ENCODE results near the gene ACTL9.

Gene ACTL9

DNA sequence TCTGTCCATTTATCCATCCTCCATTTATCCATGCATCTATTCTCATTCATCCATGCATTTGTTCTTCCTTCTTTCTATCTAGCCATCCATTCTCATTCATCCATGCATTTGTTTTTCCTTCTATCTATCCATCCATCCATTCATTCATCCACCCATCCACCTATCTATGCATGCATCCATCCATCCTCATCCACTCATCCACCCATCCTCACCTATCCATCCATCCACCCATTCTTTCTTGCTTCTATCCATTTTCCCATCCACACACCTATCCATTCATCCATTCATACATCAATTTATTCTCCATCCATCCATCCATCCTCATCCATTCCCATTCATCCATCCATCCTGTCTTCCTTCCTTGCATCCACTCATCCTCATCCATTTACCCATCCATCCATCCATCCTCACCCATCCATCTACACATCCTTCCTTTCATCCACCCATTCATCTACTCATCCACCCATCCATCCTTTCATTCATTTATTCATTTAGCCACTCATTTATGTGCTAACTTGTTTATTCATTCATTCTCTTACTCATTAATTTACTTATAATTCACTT, 20.3 kb downstream of the ACTL9 start:
- Histone ChIP-seq H3K27me3 (ENCODE audit: insufficient read depth, poor library complexity, severe bottlenecking) (no peaks in the 10 kb centered on the region), H3K27ac (replicated peaks) (no peak overlapping the region), H3K4me3 (replicated peaks; ENCODE audit: insufficient read depth, low read length) (no peak overlapping the region)
- no peak for DNase-seq (ENCODE audit: low read depth in 1 of 2, low spot score in 1 of 2)
- TF ChIP-seq GABPA (IDR thresholded peaks at IDR 0.05; ENCODE audit: low read depth): no peak
- TF ChIP-seq SPI1 (IDR thresholded peaks at IDR 0.05; ENCODE audit: borderline replicate concordance, low read depth): no peak
- no peak for TF ChIP-seq POLR2AphosphoS5 (IDR thresholded peaks at IDR 0.05; ENCODE audit: low read depth)
- TF ChIP-seq, protein P1, sequence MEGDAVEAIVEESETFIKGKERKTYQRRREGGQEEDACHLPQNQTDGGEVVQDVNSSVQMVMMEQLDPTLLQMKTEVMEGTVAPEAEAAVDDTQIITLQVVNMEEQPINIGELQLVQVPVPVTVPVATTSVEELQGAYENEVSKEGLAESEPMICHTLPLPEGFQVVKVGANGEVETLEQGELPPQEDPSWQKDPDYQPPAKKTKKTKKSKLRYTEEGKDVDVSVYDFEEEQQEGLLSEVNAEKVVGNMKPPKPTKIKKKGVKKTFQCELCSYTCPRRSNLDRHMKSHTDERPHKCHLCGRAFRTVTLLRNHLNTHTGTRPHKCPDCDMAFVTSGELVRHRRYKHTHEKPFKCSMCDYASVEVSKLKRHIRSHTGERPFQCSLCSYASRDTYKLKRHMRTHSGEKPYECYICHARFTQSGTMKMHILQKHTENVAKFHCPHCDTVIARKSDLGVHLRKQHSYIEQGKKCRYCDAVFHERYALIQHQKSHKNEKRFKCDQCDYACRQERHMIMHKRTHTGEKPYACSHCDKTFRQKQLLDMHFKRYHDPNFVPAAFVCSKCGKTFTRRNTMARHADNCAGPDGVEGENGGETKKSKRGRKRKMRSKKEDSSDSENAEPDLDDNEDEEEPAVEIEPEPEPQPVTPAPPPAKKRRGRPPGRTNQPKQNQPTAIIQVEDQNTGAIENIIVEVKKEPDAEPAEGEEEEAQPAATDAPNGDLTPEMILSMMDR (IDR thresholded peaks at IDR 0.05; ENCODE audit: insufficient read depth, low read length): no peak
- TF ChIP-seq, protein P2, sequence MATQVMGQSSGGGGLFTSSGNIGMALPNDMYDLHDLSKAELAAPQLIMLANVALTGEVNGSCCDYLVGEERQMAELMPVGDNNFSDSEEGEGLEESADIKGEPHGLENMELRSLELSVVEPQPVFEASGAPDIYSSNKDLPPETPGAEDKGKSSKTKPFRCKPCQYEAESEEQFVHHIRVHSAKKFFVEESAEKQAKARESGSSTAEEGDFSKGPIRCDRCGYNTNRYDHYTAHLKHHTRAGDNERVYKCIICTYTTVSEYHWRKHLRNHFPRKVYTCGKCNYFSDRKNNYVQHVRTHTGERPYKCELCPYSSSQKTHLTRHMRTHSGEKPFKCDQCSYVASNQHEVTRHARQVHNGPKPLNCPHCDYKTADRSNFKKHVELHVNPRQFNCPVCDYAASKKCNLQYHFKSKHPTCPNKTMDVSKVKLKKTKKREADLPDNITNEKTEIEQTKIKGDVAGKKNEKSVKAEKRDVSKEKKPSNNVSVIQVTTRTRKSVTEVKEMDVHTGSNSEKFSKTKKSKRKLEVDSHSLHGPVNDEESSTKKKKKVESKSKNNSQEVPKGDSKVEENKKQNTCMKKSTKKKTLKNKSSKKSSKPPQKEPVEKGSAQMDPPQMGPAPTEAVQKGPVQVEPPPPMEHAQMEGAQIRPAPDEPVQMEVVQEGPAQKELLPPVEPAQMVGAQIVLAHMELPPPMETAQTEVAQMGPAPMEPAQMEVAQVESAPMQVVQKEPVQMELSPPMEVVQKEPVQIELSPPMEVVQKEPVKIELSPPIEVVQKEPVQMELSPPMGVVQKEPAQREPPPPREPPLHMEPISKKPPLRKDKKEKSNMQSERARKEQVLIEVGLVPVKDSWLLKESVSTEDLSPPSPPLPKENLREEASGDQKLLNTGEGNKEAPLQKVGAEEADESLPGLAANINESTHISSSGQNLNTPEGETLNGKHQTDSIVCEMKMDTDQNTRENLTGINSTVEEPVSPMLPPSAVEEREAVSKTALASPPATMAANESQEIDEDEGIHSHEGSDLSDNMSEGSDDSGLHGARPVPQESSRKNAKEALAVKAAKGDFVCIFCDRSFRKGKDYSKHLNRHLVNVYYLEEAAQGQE (IDR thresholded peaks at IDR 0.05; ENCODE audit: insufficient replicate concordance, low read depth): no peak

DNA sequence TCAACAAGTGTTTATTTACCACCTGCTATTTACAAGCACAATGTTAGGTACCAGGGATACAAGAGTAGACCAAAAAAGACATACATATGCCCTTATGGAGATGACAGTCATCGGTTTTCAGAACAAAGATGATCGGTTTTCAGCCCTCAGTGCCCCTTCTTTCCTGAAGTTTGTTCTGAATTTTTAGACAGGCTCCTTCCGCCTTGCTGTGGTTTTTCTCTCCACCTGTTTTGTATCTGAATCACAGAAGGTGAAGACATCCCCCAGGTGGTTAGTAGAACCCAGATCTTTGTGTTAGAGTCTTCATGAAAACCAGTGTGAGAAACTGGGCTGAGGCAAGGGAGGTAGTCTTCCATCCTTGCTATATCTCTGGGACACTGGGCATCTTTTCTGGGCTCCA, 23.5 kb downstream of the ACTL9 start:
- no peak for DNase-seq (ENCODE audit: low read depth in 1 of 2, low spot score in 1 of 2)

DNA sequence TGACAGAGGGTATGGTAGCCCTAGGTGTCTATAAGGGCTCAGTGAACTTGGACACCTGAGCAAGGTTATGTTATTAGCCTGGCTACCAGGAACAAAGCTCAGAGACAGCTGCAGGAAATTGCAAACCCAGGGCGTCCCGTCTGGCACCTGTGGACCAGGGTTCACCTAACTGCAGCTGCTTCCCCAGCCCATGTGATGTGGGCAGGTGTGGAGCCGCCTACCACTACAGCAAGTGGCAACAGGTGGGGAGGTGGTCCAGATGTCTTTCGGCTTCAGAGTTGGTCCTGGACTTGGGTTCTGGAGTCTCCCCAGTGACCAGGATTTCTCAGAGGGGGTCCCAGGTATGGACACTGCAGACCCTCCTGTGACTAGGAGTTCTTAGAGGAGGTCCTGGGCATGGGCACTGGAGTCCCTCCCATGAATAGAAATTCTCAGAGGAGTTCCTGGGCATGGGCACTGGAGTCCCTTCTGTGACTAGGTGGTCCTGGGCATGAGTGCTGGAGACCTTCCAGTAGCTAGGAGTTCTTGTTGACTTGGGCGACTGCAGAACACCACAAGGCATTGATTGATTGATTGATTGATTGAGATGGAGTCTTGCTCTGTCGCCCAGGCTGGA, 25.2 kb downstream of the ACTL9 start:
- Histone ChIP-seq H3K27ac (replicated peaks) (no peak overlapping the region), H3K4me3 (replicated peaks; ENCODE audit: insufficient read depth, low read length) (no peak overlapping the region), H3K27me3 (ENCODE audit: insufficient read depth, poor library complexity, severe bottlenecking) (no peaks in the 10 kb centered on the region)
- TF ChIP-seq, protein P2 (IDR thresholded peaks at IDR 0.05; ENCODE audit: insufficient replicate concordance, low read depth): no peak
- TF ChIP-seq, protein P1 (IDR thresholded peaks at IDR 0.05; ENCODE audit: insufficient read depth, low read length): no peak
- TF ChIP-seq POLR2AphosphoS5 (IDR thresholded peaks at IDR 0.05; ENCODE audit: low read depth) (no peak), SPI1 (IDR thresholded peaks at IDR 0.05; ENCODE audit: borderline replicate concordance, low read depth) (no peak), GABPA (IDR thresholded peaks at IDR 0.05; ENCODE audit: low read depth) (no peak)
- no peak for DNase-seq (ENCODE audit: low read depth in 1 of 2, low spot score in 1 of 2)

More for the DNA sequence above, 23.5 kb downstream of the ACTL9 start:
- H3K27ac ChIP-seq (replicated peaks): no peak overlapping the region
- H3K4me3 ChIP-seq (replicated peaks; ENCODE audit: insufficient read depth, low read length): no peak overlapping the region
- TF ChIP-seq SPI1 (IDR thresholded peaks at IDR 0.05; ENCODE audit: borderline replicate concordance, low read depth): no peak
- TF ChIP-seq, protein P1 (IDR thresholded peaks at IDR 0.05; ENCODE audit: insufficient read depth, low read length): no peak
- TF ChIP-seq POLR2AphosphoS5 (IDR thresholded peaks at IDR 0.05; ENCODE audit: low read depth): no peak
- TF ChIP-seq GABPA (IDR thresholded peaks at IDR 0.05; ENCODE audit: low read depth): no peak
- TF ChIP-seq, protein P2 (IDR thresholded peaks at IDR 0.05; ENCODE audit: insufficient replicate concordance, low read depth): no peak
- H3K27me3 ChIP-seq (ENCODE audit: insufficient read depth, poor library complexity, severe bottlenecking): no peaks in the 10 kb centered on the region

Data from HL-60 (cell line).